ENCODE results near the gene PRPF38A. TPM values are rescaled to one million over a fixed set of nuclear protein-coding genes. Genes with fewer than 3 reads are reported as not detected.

Gene PRPF38A
- total RNA-seq, 2 donors from 2014 or later: 72.7 to 74.3 TPM

DNA sequence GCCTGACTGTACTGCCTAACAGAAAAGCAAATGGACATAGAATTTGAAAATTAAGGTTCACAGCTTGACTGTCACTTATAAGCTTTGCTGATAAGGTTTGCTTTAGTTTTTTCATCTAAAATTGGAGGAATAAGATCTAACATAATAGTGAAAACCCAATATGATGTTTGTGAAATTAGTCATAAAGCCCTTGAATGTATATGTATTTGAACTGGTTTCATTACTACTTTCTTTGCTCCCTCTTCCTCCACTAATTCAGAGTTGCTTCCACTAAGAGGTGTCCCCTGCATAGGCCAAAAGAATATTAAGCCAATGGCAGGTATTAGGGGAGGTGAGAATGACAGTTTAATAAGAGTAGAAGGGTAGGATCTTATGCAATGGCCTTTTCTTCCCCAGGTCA lies 10.5 kb downstream of the PRPF38A start:
- Histone ChIP-seq H3K4me1 (ENCODE audit: control insufficient read depth, insufficient read depth, low read length) (no peaks in the 10 kb centered on the region), H3K27me3 (ENCODE audit: control insufficient read depth, insufficient read depth, low read length, poor library complexity, severe bottlenecking) (no peaks in the 10 kb centered on the region), H3K9ac (ENCODE audit: extremely low read depth, low read length, poor library complexity, severe bottlenecking) (no peak overlapping the region), H3K27ac (ENCODE audit: low read depth, low read length) (no peak overlapping the region), H3K9me3 (ENCODE audit: control insufficient read depth, low read length) (no peaks in the 10 kb centered on the region), H3K4me3 (ENCODE audit: low read length) (no peak overlapping the region), H3K36me3 (ENCODE audit: control insufficient read depth, insufficient read depth, low read length) (peaks cover 92% of the 10 kb centered on the region)
- DNase-seq: no peak
- no peak overlapping the region for H3K4me3 Mint-ChIP-seq
- no peaks in the 10 kb centered on the region for H3K9me3 Mint-ChIP-seq
- H3K27ac Mint-ChIP-seq: no peak overlapping the region
- H3K36me3 Mint-ChIP-seq (ENCODE audit: low read depth): peaks cover 82% of the 10 kb centered on the region
- H3K27me3 Mint-ChIP-seq (ENCODE audit: insufficient read depth): no peaks in the 10 kb centered on the region
- TF ChIP-seq, protein P1, sequence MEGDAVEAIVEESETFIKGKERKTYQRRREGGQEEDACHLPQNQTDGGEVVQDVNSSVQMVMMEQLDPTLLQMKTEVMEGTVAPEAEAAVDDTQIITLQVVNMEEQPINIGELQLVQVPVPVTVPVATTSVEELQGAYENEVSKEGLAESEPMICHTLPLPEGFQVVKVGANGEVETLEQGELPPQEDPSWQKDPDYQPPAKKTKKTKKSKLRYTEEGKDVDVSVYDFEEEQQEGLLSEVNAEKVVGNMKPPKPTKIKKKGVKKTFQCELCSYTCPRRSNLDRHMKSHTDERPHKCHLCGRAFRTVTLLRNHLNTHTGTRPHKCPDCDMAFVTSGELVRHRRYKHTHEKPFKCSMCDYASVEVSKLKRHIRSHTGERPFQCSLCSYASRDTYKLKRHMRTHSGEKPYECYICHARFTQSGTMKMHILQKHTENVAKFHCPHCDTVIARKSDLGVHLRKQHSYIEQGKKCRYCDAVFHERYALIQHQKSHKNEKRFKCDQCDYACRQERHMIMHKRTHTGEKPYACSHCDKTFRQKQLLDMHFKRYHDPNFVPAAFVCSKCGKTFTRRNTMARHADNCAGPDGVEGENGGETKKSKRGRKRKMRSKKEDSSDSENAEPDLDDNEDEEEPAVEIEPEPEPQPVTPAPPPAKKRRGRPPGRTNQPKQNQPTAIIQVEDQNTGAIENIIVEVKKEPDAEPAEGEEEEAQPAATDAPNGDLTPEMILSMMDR (conservative IDR thresholded peaks at IDR 0.05): no peak
- no peaks in the 10 kb centered on the region for H3K4me1 Mint-ChIP-seq

DNA sequence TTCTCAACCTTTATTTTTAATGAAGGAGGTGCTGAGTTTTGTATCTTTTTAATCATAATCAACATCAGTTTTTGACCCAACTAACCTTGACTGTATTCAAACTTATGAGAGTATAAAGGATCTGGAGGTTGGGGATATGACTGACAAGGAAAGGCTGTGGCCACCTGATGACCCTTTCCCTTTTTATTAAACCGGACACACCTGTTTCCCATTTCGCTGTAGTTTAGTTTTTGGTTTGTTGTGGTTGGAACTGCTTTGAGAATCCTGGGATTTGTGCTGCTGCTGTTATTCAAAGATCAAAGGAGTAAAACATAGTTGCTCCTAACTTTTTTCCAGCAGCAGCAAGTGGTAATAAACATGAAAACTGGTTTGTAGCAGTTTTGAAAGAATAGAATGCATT lies 12.4 kb downstream of the PRPF38A start:
- no peak overlapping the region for H3K9ac ChIP-seq (ENCODE audit: extremely low read depth, low read length, poor library complexity, severe bottlenecking)
- Mint-ChIP-seq H3K4me3 (no peak overlapping the region), H3K36me3 (ENCODE audit: low read depth) (peaks cover 76% of the 10 kb centered on the region), H3K4me1 (no peaks in the 10 kb centered on the region), H3K27me3 (ENCODE audit: insufficient read depth) (no peaks in the 10 kb centered on the region), H3K9me3 (no peaks in the 10 kb centered on the region), H3K27ac (no peak overlapping the region)
- WGBS, 2 experiments (ENCODE audit: insufficient coverage in 1 of 2, insufficient read length in 1 of 2): 93% methylated on average over 2 of the region's 2 CpGs; no CpG with 5 or more reads in 1 of the 2 experiments
- H3K36me3 ChIP-seq (ENCODE audit: control insufficient read depth, insufficient read depth, low read length): peaks cover 97% of the 10 kb centered on the region
- H3K9me3 ChIP-seq (ENCODE audit: control insufficient read depth, low read length): no peaks in the 10 kb centered on the region
- no peak overlapping the region for H3K27ac ChIP-seq (ENCODE audit: low read depth, low read length)
- no peaks in the 10 kb centered on the region for H3K27me3 ChIP-seq (ENCODE audit: control insufficient read depth, insufficient read depth, low read length, poor library complexity, severe bottlenecking)
- no peaks in the 10 kb centered on the region for H3K4me1 ChIP-seq (ENCODE audit: control insufficient read depth, insufficient read depth, low read length)
- no peak for DNase-seq
- H3K4me3 ChIP-seq (ENCODE audit: low read length): no peak overlapping the region
- TF ChIP-seq, protein P1 (conservative IDR thresholded peaks at IDR 0.05): no peak

DNA sequence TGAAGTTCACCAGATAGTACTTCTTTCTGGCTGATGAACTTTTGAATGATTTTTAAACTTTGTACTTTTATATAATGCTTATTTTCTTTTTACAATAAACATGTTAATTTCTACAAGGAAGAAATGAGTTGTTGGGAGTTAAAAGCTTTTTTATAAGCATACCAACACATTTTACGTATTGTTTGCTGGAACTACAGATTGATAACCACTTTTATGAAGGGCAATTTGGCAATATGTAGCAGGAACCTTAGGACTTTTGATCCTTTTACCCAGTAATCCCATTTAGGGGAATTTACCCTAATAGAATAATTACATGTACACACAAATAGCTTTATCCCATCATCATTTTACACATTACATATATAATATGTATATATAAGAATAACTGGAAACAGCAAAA lies 16.3 kb downstream of the PRPF38A start:
- Histone ChIP-seq H3K4me1 (ENCODE audit: control insufficient read depth, insufficient read depth, low read length) (no peaks in the 10 kb centered on the region), H3K27ac (ENCODE audit: low read depth, low read length) (no peak overlapping the region), H3K27me3 (ENCODE audit: control insufficient read depth, insufficient read depth, low read length, poor library complexity, severe bottlenecking) (no peaks in the 10 kb centered on the region), H3K9me3 (ENCODE audit: control insufficient read depth, low read length) (no peaks in the 10 kb centered on the region), H3K9ac (ENCODE audit: extremely low read depth, low read length, poor library complexity, severe bottlenecking) (no peak overlapping the region), H3K36me3 (ENCODE audit: control insufficient read depth, insufficient read depth, low read length) (peaks cover 97% of the 10 kb centered on the region), H3K4me3 (ENCODE audit: low read length) (no peak overlapping the region)
- no peak for DNase-seq
- Mint-ChIP-seq H3K4me1 (no peaks in the 10 kb centered on the region), H3K27ac (no peak overlapping the region), H3K36me3 (ENCODE audit: low read depth) (peaks cover 58% of the 10 kb centered on the region), H3K27me3 (ENCODE audit: insufficient read depth) (no peaks in the 10 kb centered on the region), H3K4me3 (no peak overlapping the region), H3K9me3 (no peaks in the 10 kb centered on the region)
- TF ChIP-seq, protein P1 (conservative IDR thresholded peaks at IDR 0.05): no peak
- WGBS, 2 experiments (ENCODE audit: insufficient coverage in 1 of 2, insufficient read length in 1 of 2): 100% methylated on average over 1 of the region's 1 CpG; no CpG with 5 or more reads in 1 of the 2 experiments
